Stromal cell of bone marrow (primary cell): ENCODE measurements around the gene CCIN.

ENCODE experiments used
- DNase-seq: peaks from one replicate; pipeline ENCODE4 v3.0.0-alpha.2; 2012; ENCODE audit warnings: low read depth

Gene CCIN

GRCh38 chr9:36191686-36192085 lies 22.5 kb downstream of the CCIN start:
- DNase-seq, result no peak

DNA sequence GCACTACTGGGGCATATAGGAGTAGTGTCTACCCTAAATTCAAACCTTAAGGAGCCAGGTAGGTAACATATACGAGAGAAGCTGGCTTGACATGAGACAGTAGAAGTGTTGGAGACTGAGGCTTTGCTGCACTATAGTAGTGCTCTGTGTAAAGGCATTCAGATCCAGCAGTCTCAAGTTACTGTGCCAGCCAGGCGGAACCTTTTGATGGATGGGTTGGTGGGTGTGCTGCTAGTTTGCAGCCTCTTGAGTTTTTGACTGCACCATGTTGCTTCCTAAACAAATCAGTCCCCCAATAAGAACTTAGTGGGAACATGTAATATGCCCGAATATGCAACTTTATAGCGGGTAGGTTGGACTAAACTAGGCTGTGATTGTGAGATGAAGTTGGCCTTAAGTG lies 23.0 kb downstream of the CCIN start:
- no peak for DNase-seq

DNA sequence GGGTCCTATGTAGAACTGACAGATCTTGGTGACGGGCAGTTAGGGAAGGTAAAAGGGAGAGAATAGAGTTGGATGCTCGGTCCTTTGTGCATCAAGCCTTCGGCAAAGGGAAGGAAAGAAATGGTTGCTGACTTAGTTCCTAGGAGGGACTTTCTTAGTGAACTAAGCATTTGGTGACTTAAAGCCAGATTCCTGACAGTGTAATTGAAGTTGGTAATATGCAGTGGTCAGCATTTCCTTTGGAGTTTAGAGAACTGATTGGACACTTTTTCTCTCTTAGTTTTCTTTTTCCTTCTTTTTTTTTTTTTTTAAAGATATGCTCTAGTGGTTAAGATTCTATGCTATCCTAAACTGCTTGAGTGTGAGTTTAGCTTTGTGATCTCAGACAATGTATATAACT lies 23.8 kb downstream of the CCIN start:
- no peak for DNase-seq

- no peak for DNase-seq
Observed at GRCh38 chr9:36194326-36195000, 25.3 kb downstream of the CCIN start.

GRCh38 chr9:36204906-36205547 lies 35.8 kb downstream of the CCIN start:
- DNase-seq, result no peak

DNA sequence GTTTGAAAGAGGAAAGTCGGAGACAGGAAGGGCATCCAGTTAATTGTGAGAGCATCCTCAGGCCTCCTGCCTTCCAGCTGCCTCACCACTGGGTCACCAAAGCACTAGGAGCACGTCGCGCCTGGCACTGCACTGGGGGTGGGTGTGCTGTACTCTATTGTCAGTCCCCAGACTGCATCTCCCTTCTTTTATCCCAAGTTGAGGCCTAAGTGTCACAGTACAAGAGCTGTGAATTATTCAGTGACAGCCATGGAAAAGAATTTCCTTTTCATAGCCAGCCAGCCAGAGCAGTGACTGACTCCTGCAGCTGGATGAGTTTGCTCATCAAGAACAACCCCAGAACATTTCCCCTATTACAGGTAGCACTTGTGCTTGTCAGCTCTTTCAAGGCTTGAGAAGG lies 37.8 kb downstream of the CCIN start:
- DNase-seq, result no peak

- DNase-seq, result no peak
Observed at GRCh38 chr9:36207546-36208012, 38.4 kb downstream of the CCIN start.

DNA sequence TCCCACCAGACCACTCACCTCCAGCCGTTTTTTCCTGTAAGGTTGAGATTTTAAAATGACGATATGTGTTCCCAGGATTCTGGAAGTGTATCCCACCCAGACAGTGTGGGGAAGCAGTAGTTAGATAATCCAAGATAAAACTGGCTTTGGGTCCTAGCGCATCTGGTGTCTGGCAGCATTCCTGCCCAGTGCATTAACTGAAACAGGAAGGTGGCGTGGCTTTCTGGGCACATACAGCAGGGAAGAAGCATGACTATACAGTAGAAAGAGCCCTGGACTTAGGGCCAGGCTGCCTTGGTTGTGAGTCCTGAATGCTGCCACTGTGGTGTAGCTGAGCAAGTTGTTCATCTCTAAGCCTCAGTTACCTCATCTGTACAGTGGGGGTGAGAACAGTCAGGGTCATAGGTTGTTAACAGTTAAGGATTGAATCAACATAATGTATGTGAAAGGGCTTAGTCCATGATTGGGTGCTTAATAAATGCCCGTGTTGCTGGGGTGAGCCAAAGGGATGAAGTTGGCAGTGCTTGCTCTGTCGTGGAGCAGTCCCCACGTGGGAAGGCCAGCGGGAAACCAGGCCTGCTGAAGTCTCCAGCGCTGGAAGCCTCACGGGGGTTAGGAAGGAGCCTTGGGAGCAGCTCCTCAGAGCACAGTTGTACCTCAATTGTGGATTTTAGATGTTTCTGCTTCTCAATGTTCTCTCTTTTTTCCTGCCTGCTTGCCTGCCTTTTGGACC lies 39.5 kb downstream of the CCIN start:
- no peak for DNase-seq

- no peak for DNase-seq
Observed at GRCh38 chr9:36210722-36211121, 41.5 kb downstream of the CCIN start.

DNA sequence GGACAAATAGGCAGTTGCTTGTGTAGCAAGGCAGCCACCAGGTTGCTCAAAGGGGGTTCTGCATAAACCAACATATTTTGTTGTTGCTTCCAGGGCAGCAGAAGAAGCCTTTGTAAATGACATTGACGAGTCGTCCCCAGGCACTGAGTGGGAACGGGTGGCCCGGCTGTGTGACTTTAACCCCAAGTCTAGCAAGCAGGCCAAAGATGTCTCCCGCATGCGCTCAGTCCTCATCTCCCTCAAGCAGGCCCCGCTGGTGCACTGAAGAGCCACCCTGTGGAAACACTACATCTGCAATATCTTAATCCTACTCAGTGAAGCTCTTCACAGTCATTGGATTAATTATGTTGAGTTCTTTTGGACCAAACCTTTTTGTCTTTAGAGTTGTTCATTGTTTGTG lies 42.3 kb downstream of the CCIN start:
- no peak for DNase-seq

GRCh38 chr9:36213387-36213786 lies 44.2 kb downstream of the CCIN start:
- DNase-seq, result no peak

- no peak for DNase-seq
Observed at GRCh38 chr9:36213989-36214388, 44.8 kb downstream of the CCIN start.

DNA sequence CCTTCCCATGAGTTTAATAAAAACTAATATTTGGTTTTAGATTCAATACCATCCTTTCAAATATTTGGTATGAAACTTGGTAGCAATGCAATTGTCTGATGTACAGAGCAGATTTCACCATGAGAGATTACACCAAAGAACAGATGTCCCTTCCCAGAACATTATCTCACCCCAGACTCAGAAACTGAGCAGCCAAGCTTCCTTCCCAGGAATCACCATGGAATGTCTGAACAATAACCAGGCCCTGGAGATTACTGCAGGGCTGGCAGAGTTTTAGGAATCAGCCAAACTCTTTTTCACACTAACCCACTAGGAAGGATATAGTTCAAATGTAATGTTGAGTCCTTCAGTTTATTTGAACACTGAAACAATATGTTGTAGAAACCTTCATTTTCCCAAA lies 45.4 kb downstream of the CCIN start:
- no peak for DNase-seq

DNA sequence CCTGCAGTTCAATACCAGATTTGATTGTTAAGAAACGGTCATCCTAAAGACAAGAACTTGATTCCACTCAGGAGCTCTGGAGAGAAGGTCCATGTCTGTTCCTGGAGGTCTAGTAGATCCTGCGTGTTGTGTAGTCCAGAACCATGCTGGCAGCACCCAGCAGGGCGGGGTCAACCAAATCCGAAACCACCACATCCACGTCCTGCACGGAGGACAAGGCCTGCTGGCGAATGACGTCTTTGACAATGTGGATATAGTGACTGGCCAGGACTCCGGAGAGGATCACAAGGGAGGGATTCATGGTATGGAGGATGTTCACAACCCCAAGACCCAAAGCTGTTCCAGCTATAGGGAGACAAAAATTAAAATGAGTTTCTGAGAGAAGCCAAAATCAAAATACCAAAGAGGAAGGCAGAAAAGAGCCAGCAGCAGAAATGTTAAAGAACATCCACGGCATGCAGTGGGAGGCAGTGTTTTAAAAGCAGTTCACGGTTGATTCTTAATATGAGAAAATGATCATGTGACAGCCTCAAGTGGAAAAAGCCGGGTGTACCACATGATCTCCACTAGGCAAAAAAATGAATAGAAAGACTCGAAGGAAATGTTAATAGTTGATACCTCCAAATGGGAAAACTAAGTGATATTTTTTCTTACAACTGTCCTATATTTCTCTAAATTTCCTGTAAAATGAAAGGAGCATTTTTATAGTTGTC lies 48.2 kb downstream of the CCIN start:
- DNase-seq, result no peak

DNA sequence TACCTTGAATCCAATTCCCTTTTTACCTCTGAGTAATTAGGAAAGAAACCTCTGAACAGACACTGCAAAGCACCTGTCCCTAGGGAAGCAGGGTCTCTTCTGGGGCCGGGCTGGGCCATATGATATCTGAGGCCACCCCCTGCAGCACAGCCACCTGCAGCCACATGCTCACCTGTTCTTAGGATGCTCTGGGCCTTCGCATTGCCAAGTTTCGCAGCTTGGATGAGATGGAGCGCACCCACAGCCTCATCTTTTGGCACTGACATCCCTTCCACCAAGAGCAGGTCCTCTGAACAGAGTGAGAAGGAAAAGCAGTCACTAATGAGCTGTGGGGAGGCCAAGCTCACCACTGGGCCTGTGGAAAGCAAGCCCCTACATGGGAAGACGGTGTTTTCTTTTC lies 48.8 kb downstream of the CCIN start:
- DNase-seq, result no peak

DNA sequence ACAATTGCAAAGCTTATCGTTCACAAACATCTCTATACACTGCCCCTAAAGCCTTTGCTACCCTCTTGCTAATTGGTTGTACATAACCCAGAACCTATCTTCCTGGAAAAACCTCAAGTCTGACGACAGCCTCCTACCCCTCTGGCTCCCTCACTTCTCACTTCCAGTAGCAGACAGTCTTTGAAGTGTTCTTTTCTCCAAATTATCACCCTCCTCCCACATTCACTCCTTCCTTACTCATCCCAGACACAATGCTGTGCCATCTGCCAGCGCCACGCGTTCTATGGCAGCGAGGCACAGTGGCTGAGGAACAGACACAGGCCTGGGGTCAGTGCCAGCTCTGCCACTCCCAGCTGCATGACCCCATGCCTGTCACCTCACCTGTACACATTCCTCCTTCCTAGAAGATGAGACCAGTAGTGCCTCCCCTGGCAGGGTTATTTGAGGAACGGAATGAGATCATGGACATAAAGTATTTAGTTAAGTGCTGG lies 49.3 kb downstream of the CCIN start:
- DNase-seq, result no peak
